ELR (cell line): ENCODE data around the gene H2AZ2.
A peak's percentile ranks its signal among the peaks of the same experiment; 100 is the strongest.
"Not testable (repeated sequence)": the region's sequence is repeated elsewhere in the genome, so short reads cannot be mapped to it uniquely, and the experiment has no call there.

Experiments
- DNase-seq: peaks from one replicate; pipeline ENCODE4 v3.0.0-alpha.2; 2015; ENCODE audit warnings: low read depth

H2AZ2 gene

DNA sequence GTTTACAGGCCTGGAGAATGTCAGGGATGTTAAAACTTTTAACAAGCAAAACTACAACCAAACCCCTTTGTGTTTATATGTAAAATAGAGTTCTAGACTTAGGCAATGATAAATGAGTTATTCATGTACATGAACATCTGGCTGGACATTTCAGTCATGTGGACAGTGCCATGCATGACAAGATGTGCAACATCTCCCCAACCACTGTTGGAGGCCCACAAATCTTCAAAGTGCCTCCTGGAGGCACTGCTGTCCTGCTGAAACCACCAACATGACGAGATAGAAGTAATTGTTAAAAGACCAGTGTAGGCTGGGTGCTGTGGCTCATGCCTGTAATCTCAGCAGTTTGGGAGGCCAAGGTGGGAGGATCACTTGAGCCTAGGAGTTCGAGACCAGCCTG lies 33.0 kb downstream of the H2AZ2 start:
- peak; percentile 32 for DNase-seq

DNA sequence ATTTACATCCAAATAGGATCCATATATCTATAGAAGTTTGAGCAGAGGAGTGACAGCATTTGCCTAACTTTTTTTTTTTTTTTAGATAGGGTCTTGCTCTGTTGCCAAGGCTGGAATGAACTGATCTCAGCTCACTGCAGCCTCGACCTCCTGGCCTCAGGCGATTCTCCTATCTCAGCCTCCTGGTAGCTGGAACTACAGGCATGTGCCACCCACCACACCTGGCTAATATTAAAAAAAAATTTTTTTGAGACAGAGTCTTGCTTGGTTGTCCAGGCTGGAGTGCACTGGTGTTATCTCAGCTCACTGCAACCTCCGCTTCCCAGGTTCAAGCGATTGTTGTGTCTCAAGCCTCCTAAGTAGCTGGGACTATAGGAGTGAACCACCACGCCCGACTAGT lies 36.3 kb downstream of the H2AZ2 start:
- no peak for DNase-seq

GRCh38 chr7:44811093-44811492 lies 36.8 kb downstream of the H2AZ2 start:
- DNase-seq = peak; percentile 36

DNA sequence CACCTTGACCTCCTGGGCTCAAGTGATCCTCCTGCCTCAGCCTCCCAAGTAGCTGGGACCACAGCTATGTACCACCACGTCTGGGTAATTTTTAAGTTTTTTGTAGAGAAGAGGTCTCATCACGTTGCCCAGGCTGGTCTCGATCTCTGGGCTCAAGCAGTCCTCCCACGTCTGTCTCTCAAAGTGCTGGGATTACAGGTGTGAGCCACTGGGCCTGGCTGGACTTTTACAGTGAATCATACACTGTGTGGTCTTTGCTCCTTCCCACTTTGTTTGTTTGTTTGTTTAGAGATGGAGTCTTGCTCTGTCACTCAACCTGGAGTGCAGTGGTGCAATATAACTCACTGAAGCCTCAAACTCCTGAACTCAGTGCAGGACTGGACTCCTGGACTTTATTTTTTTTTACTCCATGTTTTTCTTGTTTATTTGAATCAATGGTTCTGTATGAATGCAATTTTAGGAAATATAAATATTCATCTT lies 38.9 kb downstream of the H2AZ2 start:
- no peak for DNase-seq

DNA sequence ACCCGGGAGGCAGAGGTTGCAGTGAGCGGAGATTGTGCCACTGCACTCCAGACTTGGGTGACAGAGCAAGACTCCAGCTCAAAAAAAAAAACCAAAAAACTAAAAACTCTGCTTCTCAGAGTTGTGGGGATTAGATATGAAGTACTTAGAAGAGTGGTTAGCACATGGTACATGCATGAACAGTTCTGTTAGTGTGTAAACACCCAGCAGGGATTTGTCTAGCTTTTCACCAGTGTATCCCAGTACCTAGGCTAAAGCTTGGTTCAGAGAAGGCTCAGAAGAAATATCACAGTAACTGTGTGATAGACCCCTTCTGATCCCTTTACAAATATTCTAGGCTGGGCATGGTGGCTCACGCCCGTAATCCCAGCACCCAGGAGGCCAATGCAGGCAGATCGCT lies 41.9 kb downstream of the H2AZ2 start:
- DNase-seq = no peak

DNA sequence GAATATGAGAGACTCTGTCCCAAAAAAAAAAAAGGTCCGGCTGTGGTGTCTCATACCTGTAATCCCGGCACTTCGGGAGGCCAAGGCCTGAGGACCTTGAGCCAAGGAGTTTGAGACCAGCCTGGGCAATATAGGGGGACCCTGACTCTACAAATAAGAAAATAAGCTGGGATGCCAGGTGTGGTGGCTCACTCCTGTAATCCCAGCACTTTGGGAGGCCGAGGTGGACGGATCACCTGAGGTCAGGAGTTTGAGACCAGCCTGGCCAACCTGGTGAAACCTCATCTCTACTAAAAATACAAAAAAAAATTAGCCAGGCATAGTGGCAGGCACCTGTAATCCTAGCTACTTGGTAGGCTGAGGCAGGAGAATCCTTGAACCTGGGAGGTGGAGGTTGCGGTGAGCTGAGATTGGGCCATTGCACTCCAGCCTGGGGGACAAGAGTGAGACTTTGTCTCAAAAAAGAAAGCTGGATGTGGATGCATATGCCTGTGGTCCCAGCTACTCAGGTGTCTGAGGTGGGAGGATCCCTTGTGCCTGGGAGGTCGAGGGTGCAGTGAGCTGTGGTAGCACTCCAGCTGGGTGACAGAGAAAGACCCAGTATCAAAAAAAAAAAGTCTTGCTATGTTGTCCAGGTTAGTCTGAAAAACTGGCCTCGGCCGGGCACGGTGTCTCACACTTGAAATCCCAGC lies 43.9 kb downstream of the H2AZ2 start:
- DNase-seq = not testable (repeated sequence)

DNA sequence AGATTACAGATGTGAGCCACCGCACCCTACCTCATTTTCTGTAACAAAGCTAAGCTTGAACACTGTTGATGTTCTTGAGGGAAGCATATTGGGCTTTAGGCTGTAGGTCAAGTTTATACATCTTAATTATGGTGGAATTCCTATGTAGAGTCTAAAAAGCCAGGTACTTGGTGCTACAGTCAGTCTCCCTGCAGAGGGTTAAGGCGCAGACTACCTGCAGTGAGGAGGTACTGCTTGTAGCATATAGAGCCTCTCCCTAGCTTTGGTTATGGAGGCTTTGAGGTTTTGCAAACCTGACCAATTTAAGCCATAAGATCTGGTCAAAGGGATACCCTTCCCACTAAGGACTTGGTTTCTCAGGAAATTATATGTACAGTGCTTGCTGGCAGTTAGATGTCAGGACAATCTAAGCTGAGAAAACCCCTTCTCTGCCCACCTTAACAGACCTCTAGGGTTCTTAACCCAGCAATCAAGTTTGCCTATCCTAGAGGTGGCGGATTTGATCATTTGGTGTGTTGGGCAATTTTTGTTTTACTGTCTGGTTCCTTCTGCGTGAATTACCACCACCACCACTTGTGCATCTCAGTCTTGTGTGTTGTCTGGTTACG lies 45.4 kb downstream of the H2AZ2 start:
- DNase-seq = no peak

GRCh38 chr7:44801890-44802289 lies 46.0 kb downstream of the H2AZ2 start:
- peak; percentile 81 for DNase-seq

DNA sequence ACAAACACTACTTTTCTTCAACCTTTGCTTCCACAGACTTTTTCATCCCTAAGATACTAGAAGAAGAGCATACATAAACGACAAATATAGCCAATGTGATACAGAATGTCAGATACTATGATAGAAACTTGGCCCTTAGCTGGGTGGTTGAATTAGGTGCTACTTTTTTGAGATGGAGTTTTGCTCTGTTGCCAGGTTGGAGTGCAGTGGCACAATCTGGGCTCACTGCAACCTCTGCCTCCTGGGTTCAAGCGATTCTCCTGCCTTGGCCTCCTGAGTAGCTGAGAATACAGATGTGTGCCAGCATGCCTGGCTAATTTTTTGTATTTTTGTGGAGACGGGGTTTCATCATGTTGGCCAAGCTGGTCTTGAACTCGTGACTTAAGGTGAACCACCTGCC lies 47.9 kb downstream of the H2AZ2 start:
- no peak for DNase-seq

DNA sequence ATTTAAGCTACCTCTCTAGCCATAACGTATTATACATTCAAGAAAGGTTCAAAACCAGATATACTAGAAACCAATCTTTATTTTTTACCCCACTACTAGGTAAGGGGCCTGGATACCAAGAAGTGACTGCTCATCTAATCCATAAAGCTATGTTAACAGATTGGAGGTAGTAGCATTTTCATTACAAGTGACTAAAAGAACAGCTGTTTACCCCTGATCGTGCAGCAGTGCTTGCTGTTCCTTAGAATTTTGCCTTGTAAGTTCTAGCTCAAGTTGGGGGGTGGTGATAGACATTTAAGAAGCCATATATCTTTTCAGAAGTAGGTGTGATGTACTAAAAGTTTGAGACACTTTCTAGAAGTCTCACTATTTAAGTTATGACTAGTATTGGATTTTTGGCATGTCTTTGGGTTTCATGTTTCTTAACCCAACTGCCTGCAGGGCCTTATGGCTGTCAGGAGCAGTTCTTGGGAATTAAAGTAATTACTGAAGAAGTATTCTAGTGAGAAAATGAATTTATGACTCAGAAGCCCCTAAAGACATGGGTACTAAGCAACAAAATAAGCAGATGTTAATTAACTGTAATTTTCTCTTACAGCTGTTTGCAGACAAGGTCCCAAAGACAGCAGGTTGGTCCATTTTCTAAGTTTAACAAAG lies 49.1 kb downstream of the H2AZ2 start:
- DNase-seq = peak; percentile 24

GRCh38 chr7:44797329-44798258 lies 50.3 kb downstream of the H2AZ2 start:
- peak; percentile 91 for DNase-seq

- peak; percentile 100 for DNase-seq
Measured at GRCh38 chr7:44796504-44797328, 51.2 kb downstream of the H2AZ2 start, which contains the start of gene PPIA. PPIA (plus strand) TSS chr7:44796681; CDS start chr7:44796725, 44 bp downstream.

DNA sequence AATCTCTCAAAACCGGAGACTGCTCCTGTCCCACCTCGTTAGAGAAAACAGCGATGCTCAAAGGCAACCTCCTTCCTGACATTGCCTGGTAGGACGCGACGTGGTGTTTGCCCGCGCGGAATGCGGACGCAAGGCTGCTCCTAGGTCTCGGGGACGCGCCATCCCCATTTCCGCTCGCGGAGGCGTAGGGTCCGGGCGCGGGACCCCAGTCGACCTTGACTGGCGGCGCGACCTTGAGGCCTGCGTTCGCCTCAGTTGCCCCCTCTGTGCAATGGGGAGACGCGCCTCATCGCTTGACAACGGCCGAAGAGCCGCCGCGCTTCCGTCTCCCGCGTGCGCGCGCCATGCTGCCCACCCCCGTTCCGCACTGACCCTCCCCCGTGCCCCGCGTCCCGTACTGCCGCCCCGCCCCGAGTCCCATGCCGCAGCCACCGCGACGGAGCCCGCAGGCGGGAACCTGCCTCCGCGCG lies 51.8 kb downstream of the H2AZ2 start:
- peak; percentile 71 for DNase-seq

GRCh38 chr7:44794331-44794730 lies 53.6 kb downstream of the H2AZ2 start:
- no peak for DNase-seq

- DNase-seq = no peak
Measured at GRCh38 chr7:44793919-44794318, 54.0 kb downstream of the H2AZ2 start.

GRCh38 chr7:44791278-44792219 lies 56.3 kb downstream of the H2AZ2 start:
- DNase-seq = peak; percentile 58

DNA sequence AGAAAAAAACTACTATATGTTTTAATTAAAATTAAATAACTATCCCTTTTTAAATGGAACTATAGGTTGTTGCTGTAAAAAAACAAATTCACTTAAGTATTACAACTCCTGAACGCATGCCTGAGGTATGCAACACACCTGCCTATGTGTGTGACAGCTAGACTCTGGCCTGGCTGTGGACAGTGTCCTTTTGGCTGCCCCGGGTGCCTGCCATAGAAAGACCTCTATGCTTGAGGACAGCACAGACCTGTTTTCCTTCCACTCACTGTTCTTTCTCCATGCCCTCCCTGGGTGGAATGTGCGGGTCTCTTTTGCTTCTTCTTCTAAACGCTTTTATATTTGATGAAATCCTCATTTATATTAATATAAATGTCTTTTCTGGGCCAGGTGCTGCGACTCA lies 57.9 kb downstream of the H2AZ2 start:
- no peak for DNase-seq

GRCh38 chr7:44787762-44788161 lies 60.1 kb downstream of the H2AZ2 start:
- no peak for DNase-seq

- DNase-seq = no peak
Measured at GRCh38 chr7:44787041-44787440, 60.8 kb downstream of the H2AZ2 start.

DNA sequence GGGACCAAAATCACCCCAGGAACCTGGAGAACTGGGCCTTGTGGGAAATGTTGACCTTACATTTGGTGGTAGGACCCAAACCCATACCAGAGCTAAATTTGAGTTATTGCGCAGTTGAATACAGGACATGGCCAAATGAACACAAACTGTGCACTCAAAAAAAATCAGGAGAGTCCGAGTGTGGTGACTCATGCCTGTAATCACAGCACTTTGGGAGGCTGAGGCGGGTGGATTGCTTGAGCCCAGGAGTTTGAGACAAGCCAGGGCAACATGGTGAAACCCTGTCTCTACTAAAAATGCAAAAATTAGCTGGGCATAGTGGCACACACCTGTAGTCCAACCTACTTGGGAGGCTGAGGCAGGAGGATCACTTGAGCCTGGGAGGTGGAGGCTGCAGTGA lies 62.7 kb downstream of the H2AZ2 start:
- not testable (repeated sequence) for DNase-seq
